Measurements from ENCODE around the gene KLHL26. TPM values are rescaled to one million over a fixed set of nuclear protein-coding genes. Genes with fewer than 3 reads are reported as not detected.
A peak's percentile ranks its signal among the peaks of the same experiment; 100 is the strongest.

Gene KLHL26
- total RNA-seq, 2 donors from 2014 or later: 11.6 to 18.3 TPM

DNA sequence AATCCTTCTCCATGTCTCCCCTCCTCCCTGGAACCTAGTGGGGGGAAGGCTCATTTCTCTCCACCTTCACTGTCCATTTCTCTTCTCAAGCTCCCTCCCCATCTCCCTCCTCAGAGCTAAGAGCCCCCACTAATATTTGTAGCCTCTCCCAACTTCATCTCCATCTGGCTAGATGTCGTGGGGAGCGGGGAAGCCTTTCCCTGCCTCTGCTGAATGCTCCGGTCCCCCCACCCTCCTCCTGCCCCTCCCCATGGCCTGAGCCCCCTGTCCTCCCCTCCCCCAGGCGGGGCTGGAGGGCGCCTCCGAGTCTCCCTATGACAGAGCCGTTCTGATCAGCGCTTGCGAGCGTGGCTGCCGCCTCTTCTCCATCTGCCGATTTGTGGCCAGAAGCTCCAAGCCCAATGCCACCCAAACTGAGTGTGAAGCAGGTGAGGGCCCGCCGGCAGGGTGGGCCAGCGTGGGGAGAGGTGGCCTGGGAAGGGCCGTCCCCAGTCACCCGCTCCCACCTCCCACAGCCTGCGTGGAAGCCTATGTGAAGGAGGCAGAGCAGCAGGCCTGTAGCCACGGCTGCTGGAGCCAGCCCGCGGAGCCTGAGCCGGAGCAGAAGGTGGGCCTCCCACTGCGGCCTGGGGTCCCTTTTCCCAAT lies 23.1 kb upstream of the KLHL26 start:
- Mint-ChIP-seq H3K9me3 (no peaks in the 10 kb centered on the region), H3K27ac (no peak overlapping the region), H3K4me3 (peak overlapping the region; percentile 17), H3K36me3 (no peaks in the 10 kb centered on the region), H3K27me3 (peaks cover 35 to 49% of the 10 kb centered on the region in 2 donors), H3K4me1 (ENCODE audit: low read depth in 2 of 2) (peaks cover 4 to 14% of the 10 kb centered on the region in 2 donors)
- DNase-seq (ENCODE audit: low spot score) (no peak), ATAC-seq (no peak)

DNA sequence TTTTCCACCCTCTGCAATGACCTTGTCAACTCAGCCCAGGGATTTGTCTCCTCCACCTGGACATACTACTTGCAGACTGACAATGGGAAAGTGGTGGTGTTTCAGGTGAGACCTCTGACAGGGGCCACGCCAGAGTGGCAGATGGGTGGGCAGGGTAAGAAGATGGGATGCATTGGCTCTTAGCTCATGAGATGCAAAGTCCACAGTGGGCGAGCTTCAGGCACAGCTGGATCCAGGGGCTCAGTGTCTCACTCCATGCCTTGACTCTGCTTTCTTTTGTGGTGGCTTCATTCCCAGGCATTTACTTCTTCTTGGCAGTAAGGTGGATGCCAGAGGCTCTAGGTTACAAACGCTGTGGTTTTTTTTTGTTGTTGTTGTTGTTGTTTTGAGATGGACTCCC lies 20.8 kb upstream of the KLHL26 start:
- ATAC-seq: no peak
- H3K27me3 Mint-ChIP-seq: peaks cover 24 to 36% of the 10 kb centered on the region in 2 donors
- no peaks in the 10 kb centered on the region for H3K9me3 Mint-ChIP-seq

DNA sequence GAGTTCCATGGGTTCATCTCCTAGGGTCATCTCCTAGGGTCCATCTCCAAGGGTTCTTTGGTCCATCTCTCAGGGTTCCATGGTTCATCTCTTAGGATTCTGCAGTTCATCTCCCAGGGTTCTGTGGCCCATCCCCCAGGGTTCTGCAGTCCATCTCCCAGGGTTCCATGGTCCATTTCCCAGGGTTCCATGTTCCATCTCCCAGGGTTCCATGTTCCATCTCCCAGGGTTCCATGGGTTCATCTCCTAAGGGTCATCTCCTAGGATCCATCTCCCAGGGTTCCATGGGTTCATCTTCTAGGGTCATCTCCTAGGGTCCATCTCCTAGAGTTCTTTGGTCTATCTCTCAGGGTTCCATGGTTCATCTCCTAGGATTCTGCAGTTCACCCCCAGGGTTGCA lies 19.3 kb upstream of the KLHL26 start:
- Mint-ChIP-seq H3K4me3 (no peak overlapping the region), H3K4me1 (ENCODE audit: low read depth in 2 of 2) (peaks cover 0 to 7% of the 10 kb centered on the region in 2 donors), H3K36me3 (no peaks in the 10 kb centered on the region), H3K9me3 (no peaks in the 10 kb centered on the region), H3K27ac (no peak overlapping the region), H3K27me3 (peaks cover 15 to 26% of the 10 kb centered on the region in 2 donors)
- no peak for DNase-seq (ENCODE audit: low spot score)
- no peak for ATAC-seq

More for the DNA sequence above, 20.8 kb upstream of the KLHL26 start:
- DNase-seq (ENCODE audit: low spot score): no peak
- Mint-ChIP-seq H3K4me1 (ENCODE audit: low read depth in 2 of 2) (peaks cover 2 to 13% of the 10 kb centered on the region in 2 donors), H3K4me3 (no peak overlapping the region), H3K36me3 (no peaks in the 10 kb centered on the region), H3K27ac (no peak overlapping the region)

DNA sequence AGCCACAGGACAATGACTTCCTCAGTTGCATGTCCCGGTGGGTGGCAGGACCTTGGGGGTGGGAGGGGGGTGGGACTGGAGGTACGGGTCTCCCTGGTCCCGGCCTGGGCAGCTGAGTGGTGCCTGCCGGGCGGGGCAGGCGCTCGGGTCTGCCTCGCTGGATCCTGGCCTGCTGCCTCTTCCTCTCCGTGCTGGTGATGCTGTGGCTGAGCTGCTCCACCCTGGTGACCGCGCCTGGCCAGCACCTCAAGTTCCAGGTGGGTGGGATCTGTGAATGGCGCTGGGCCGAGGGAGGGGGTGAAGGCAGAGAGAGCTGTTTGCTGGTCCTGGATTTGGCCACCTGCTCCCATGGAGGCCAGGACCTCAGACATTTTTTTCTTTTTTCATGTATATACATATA lies 18.6 kb upstream of the KLHL26 start:
- ATAC-seq (no peak), DNase-seq (ENCODE audit: low spot score) (no peak)
- H3K27me3 Mint-ChIP-seq: peaks cover 13 to 23% of the 10 kb centered on the region in 2 donors
- H3K4me3 Mint-ChIP-seq: no peak overlapping the region
- no peaks in the 10 kb centered on the region for H3K36me3 Mint-ChIP-seq
- no peaks in the 10 kb centered on the region for H3K9me3 Mint-ChIP-seq
- H3K27ac Mint-ChIP-seq: no peak overlapping the region
- H3K4me1 Mint-ChIP-seq (ENCODE audit: low read depth in 2 of 2): peaks cover 0 to 6% of the 10 kb centered on the region in 2 donors

DNA sequence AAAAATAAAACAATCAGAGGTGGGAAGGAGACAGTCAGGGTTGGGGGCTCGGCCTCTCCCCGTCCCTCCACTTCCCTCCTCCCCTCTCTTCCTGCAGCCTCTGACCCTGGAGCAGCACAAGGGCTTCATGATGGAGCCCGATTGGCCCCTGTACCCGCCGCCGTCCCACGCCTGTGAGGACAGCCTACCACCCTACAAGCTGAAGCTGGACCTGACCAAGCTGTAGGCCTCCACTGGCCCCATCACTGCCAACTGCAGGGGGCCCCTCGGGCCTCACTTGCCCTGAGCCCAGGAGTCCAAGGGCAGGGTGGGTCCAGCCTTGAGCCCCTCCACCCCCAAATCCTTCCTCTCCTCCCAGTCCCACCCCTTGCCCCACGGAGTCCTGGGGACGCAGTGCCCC lies 16.5 kb upstream of the KLHL26 start:
- Mint-ChIP-seq H3K9me3 (no peaks in the 10 kb centered on the region), H3K4me3 (no peak overlapping the region), H3K4me1 (ENCODE audit: low read depth in 2 of 2) (no peaks in the 10 kb centered on the region), H3K27ac (no peak overlapping the region), H3K36me3 (no peaks in the 10 kb centered on the region), H3K27me3 (peaks cover 0 to 2% of the 10 kb centered on the region in 2 donors)
- DNase-seq (ENCODE audit: low spot score): no peak
- ATAC-seq: peak in 1 of 2 donors; percentile 36

DNA sequence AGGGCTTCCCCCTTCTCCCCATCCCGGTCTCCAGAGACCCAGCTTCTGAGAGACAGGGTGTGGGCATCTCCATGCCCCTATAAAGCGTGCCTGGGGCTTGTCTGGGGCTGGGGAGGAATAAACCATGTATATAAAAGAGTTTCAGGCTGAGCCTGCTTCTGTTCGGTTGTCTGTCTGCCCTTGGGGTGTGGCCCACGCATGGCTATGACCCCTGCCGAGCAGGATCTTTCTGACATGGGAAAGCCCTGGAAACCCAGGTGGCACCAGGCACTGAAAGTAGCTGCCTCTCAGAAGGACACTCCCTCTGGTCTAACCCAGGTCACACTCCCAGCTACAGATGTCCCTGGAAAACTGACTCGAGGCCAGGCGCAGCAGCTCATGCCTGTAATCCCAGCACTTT lies 15.9 kb upstream of the KLHL26 start:
- ATAC-seq (peak in 1 of 2 donors; percentile 22), DNase-seq (ENCODE audit: low spot score) (no peak)
- H3K4me3 Mint-ChIP-seq: no peak overlapping the region
- H3K9me3 Mint-ChIP-seq: no peaks in the 10 kb centered on the region
- H3K36me3 Mint-ChIP-seq: no peaks in the 10 kb centered on the region
- no peaks in the 10 kb centered on the region for H3K4me1 Mint-ChIP-seq (ENCODE audit: low read depth in 2 of 2)
- no peaks in the 10 kb centered on the region for H3K27me3 Mint-ChIP-seq
- H3K27ac Mint-ChIP-seq: no peak overlapping the region

DNA sequence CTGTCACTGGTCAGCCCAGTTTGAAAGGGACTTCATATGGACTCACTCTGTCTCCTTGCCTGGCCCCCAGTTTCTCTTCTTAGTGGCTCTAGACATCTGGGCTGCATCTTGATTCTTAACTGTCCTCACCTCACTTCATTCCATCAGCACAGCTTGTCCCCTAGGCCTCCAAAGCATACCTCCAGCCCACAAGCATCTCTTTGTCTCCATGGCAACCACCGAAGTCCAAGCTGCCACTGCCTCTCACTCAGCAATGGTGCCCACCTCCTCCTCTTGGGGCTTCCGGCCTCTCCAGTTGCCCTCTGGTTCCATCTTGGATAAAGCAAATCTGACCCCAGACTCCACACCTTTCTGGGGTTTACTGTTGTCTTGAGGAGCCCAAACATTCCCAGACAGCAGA lies 9.9 kb upstream of the KLHL26 start:
- no peaks in the 10 kb centered on the region for H3K4me1 Mint-ChIP-seq (ENCODE audit: low read depth in 2 of 2)
- no peaks in the 10 kb centered on the region for H3K36me3 Mint-ChIP-seq
- no peak overlapping the region for H3K4me3 Mint-ChIP-seq
- ATAC-seq: no peak
- H3K9me3 Mint-ChIP-seq: no peaks in the 10 kb centered on the region
- peaks cover 4 to 6% of the 10 kb centered on the region in 2 donors for H3K27me3 Mint-ChIP-seq
- no peak for DNase-seq (ENCODE audit: low spot score)
- H3K27ac Mint-ChIP-seq: no peak overlapping the region

DNA sequence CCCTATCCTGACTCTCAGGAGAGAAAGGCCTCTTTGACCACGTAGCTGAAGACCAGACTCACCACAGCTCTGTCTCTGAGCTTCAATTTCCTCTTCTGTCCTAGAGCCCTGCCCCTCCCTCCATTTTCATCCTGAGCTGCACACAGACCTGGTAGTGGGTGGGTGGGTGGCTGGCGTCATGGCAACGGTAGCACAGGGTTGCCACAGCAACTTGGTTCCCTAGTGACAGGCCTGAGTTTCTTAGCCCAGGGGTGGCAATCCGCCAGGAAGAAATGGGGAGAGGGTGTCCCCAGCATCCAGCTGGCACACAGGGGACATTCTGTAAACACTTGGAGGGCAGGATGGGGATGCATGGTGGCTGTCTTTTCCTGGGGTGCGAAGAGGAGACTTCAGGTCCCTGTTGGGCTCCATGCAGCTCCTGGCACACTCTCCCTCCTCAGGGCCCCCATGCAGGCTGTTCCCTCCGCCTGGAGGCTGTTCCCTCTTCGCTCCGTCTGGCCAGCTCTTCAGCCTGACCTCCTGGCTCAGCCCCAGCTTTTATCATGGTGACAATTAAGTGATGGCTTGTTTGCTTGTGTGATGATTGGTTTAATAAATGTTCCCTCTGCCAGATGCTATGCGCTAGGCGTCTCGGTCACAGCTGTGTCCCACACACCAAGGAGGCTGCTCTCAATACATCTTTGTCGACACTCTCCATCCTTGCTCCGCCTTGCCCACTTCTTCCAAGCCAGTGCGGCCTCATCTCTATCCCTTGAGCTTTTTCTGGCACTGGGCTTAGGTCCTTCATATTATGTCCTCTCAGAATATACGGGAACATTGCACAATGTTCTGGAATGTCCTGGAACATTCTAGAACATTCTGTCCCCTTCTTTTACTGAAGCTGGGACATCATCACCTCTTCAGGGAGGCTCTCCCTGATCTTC lies 7.4 kb upstream of the KLHL26 start:
- Mint-ChIP-seq H3K9me3 (no peaks in the 10 kb centered on the region), H3K4me1 (ENCODE audit: low read depth in 2 of 2) (no peaks in the 10 kb centered on the region), H3K27me3 (peaks cover 4 to 7% of the 10 kb centered on the region in 2 donors), H3K36me3 (no peaks in the 10 kb centered on the region), H3K27ac (no peak overlapping the region), H3K4me3 (no peak overlapping the region)
- ATAC-seq: no peak
- no peak for DNase-seq (ENCODE audit: low spot score)

DNA sequence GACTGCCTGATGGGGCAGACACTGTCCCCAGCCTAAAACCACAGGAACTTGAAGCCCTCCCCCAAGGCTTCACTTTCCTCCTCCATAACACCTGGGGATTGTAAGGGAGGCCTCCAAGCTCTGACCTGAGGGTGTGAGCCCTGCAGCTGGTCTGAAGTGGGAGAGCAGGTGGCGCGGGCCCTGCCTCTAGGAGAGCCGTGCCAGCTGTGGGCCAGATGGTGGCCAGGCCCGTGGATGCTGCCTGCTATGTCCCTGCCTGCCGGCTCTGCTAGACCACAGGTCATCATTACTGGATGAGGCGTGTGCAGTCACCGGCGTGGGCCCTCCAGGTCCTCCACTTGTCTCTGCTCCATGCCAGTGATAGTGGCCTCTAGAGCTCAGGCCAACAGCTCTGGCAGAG lies 3.5 kb upstream of the KLHL26 start:
- DNase-seq (ENCODE audit: low spot score) (no peak), ATAC-seq (no peak)
- Mint-ChIP-seq H3K4me3 (no peak overlapping the region), H3K27ac (no peak overlapping the region), H3K4me1 (ENCODE audit: low read depth in 2 of 2) (peaks cover 12 to 19% of the 10 kb centered on the region in 2 donors), H3K27me3 (peaks cover 4 to 13% of the 10 kb centered on the region in 2 donors), H3K36me3 (no peaks in the 10 kb centered on the region), H3K9me3 (no peaks in the 10 kb centered on the region)

DNA sequence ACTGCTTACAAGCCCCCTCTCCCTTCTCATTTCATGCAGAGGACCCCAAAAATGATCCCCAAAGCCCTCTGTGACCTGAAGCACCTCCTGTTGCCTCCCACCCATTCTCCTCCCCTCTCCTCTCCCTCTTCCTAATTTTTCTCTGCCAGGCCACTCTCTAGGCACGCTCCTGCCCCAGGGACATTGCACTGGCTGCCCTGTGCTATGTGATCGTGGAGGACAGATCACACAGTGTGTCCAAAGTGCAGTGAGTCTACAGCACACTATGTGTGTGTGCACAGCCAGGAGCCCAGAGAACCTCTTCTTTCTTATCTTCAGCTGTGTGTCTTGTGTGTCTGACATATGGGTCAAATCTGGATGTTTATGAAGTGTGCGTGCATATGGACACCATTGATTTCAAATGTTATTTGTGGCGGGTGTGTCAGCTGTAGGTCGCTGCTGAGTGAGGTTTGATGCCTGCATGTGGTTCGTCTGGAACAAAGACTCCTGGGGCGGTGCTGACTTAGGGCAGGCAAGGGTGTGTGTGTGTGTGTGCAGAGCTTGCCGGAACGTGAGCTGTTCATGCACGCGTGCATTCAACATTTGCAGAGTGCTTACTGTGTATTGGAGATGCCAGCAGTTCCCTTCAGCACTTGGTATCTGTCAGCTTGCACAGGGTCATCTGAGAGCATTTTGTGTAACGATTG lies 2.1 kb upstream of the KLHL26 start:
- DNase-seq (ENCODE audit: low spot score) (no peak), ATAC-seq (no peak)
- no peaks in the 10 kb centered on the region for H3K9me3 Mint-ChIP-seq
- H3K4me3 Mint-ChIP-seq: peak overlapping the region; percentile 21
- H3K27me3 Mint-ChIP-seq: peaks cover 3 to 10% of the 10 kb centered on the region in 2 donors
- peaks cover 12 to 21% of the 10 kb centered on the region in 2 donors for H3K4me1 Mint-ChIP-seq (ENCODE audit: low read depth in 2 of 2)
- H3K36me3 Mint-ChIP-seq: no peaks in the 10 kb centered on the region
- H3K27ac Mint-ChIP-seq: no peak overlapping the region

DNA sequence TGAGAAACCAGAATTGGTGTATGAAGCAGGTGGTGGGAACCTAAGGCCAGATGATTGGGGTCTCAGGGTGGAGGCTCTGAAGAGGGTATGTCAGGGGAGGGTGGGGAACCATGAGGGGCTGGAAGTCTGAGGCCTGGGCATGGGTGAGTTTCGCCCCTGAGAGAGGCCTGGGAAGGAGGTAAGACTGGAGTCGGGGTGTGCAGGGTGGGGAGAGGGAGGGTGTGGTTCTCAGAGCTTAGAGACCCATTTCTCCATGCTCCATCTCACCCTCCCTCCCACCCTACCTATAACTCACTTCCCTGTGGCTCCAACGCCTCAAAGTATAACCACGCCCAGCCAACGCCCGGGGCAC lies 1.0 kb upstream of the KLHL26 start:
- H3K4me3 Mint-ChIP-seq: peak overlapping the region; percentile 94
- DNase-seq (ENCODE audit: low spot score): no peak
- ATAC-seq: no peak
- H3K9me3 Mint-ChIP-seq: no peaks in the 10 kb centered on the region
- peaks cover 12 to 23% of the 10 kb centered on the region in 2 donors for H3K4me1 Mint-ChIP-seq (ENCODE audit: low read depth in 2 of 2)
- peak overlapping the region; percentile 72 to 89 for H3K27ac Mint-ChIP-seq
- no peaks in the 10 kb centered on the region for H3K36me3 Mint-ChIP-seq
- peaks cover 0 to 7% of the 10 kb centered on the region in 2 donors for H3K27me3 Mint-ChIP-seq

DNA sequence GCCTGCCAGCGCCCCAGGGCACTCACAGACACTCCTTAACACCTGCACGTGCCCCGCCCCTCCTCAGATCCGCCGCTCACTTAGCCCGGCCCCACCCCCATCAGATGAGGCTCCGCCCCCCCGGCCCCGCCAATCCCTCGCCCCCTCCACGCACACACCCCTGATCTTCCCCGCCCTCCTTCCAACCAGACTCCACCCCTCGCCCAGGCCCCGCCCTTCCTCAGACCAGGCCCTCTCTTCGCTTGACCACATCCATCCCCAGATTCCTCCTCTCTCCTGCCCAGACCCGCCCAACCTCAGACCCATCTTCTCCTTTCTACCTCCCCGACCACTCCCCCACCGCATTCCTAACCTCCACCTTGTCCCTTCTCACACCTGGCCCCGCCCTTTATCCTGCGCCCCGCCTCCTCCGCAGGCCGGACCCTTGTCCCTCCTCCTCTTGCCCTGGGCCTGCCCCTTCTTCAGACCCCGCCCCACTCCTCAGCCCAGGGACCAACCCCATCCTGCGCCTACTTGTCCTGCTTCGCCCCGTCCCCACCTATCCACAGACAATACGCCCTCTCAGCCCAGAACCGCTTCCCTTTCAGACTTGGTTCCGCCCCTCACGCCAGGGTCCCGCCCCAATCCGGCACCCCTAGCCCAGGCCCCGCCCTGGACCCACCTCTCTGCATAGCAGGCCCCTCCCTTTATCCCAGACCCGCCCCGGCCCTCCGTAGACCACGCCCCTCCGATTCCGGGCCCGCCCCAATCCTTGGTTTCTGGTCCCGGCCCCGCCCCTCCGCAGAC lies 452 bp upstream of the KLHL26 start:
- Mint-ChIP-seq H3K9me3 (no peaks in the 10 kb centered on the region), H3K36me3 (no peaks in the 10 kb centered on the region), H3K27me3 (peaks cover 0 to 7% of the 10 kb centered on the region in 2 donors), H3K27ac (peak overlapping the region; percentile 72 to 89), H3K4me1 (ENCODE audit: low read depth in 2 of 2) (peaks cover 12 to 23% of the 10 kb centered on the region in 2 donors), H3K4me3 (peak overlapping the region; percentile 94)
- peak; percentile 96 to 97 for ATAC-seq
- DNase-seq (ENCODE audit: low spot score): peak; percentile 98
